HG02884 (cell line): Measurements from ENCODE around the gene LUC7L.
"Not testable (repeated sequence)": the region's sequence is repeated elsewhere in the genome, so short reads cannot be mapped to it uniquely, and the experiment has no call there.

Experiments used
- ATAC-seq: cut with Tn5 transposase; IDR thresholded peaks from one replicate; pipeline ENCODE4 v1.9.1; 2021; ENCODE audit warnings: mild to moderate bottlenecking, moderate library complexity; ENCODE audit not compliant: unreplicated experiment

The LUC7L gene

DNA sequence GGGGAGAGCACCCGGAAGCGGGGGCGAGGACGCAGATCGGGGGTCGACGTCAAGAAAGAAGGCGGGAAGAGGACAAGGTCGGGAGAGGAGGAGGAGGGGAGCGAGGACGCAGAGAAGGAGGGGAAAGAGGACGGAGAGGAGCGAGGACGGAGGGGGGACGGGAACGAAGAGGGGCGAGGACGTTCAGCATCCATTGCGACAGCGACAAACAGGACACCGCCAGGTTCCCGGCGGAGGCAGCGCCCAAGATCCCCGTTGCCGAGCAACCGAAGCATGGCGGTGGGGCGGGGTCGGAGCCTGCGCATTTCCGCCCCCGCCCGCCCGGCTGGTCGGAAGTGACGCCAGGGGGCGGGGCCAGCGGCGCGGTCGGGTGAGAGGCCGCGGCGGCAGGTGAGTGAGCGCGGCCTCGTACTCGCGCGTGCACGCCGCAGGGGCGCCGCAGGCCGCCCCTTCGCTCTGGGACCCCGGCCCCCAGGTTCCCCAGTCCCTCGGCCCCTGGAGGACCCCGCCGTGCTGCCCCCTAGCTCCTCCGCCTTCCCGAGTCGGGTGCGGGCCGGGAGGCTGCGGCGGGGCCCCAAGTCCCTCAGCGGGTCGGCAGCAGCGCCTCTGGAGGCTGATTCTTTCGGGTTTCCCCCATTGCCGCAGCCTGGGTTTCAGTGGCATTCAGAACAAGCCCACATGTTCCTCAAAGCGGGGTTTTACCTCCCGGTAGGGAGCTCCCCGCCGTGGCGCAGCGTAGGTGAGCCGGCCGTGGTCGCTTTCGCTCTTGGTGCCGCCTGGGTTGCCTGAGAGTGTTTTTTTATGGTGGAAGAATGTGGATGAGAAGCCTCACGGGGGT, 5.4 kb upstream of the LUC7L start, which contains the start of gene FAM234A:
Gene FAM234A (plus strand): TSS at position 354 of the 838 bp plus-strand sequence. CDS start 19,593 bp downstream, outside the sequence.
- ATAC-seq, result peak; percentile 73

DNA sequence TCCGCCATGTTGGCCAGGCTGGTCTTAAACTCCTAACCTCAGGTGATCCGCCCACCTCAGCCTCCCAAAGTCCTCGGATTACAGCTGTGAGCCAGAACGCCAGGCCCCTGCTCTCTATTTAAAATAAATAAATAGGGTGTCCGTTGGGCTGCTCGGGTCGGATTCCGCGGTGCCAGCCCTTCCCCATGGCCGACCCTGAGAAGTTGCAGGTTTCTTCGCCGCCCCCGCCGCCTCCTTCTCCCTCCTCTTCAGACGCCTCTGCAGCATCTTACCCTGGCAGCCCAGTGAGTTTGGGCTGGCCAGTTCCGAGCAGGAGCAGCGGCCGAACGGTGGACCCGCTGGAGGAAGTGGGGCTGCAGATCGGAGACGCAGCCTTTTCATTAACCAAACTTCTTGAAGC, 1.7 kb upstream of the LUC7L start:
- ATAC-seq, result no peak

DNA sequence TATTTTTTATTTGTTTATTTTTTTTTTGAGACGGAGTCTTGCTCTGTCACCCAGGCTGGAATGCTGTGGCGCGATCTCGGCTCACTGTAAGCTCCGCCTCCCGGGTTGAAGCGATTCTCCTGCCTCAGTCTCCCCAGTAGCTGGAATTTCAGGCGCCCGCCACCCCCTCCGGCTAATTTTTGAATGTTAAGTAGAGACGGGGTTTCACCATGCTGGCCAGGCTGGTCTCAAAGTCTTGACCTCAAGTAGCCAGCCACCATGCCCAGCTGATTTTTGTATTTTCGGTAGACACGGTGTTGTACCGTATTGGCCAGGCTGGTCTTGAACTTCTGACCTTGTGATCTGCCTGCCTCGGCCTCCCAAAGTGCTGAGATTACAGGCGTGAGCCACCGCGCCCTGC, 1.1 kb upstream of the LUC7L start:
- ATAC-seq, result not testable (repeated sequence)

- no peak for ATAC-seq
Observed at GRCh38 chr16:229731-230281, 557 bp upstream of the LUC7L start.

DNA sequence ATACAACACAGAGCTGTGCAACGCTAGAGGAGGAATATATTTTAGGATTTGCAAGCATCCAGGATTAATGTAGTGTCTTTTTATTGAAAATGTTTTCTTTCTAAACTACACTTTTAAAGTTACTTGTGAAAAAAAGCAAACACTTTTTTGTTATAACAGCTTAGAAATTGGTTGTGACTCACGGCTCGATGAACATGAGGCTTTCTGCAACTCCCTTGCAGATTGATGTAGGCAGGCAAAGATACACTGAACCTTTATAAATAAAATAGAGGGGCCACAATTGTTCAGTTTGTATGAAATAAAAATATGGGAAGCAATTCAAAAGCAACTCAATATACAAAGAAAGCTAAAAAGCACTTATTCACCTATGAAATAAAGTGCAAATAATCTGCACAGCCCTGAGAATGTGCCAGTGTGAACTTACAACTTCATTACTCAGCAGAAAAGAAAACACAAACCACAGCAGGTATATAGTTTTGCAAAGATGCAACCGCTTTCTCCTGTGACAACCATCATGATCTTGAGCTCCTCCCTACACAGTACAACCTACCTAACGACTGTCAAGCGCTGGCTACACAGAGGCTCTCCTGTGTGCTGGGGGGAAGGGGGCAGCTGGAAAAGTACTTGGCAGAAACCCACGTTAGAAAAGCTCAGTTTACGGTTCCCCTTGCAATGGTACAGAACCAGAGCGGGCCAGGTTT, 948 bp downstream of the LUC7L start:
- no peak for ATAC-seq

GRCh38 chr16:220021-220420, 9.2 kb downstream of the LUC7L start:
- no peak for ATAC-seq

DNA sequence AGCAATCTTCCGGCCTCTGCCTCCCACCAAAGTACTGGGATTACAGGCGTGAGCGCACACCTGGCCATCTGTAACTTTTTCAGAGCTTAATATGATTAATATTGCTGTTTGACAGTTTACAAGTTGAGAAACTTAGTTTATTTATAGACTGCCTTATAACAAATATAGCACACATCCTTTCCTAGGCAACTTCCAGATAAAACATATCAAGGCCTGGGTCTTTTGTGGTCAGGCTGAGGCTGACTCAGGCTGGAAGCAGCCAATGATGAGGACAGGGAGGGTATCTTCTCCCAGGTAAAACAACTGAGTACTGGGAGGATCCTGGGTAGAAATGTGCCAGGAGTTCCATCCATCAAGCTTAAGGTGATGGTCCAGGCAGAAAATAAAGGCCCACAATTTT, 16.2 kb downstream of the LUC7L start:
- ATAC-seq, result no peak

DNA sequence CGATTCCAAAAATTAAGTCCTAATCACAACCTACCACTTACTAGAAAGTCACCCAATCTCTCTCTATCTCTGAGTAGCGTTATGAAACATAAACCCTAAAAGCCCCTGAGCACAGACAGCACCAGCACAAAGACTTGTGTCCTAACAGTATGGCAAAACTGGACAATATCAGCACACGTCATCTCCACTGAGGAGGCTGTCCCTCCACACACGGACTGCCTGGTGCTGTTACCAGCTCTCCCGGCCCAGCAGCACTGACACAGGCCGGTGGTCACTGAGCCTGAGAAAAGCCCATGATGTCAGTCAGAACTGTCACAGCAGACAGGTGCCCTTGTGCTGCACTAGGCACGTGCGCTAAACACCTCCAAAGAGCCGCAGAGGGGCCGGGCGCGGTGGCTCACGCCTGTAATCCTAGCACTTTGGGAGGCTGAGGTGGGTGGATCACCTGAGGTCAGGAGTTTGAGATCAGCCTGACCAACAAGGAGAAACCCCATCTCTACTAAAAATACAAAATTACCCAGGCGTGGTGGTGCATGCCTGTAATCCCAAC, 17.5 kb downstream of the LUC7L start:
- not testable (repeated sequence) for ATAC-seq

DNA sequence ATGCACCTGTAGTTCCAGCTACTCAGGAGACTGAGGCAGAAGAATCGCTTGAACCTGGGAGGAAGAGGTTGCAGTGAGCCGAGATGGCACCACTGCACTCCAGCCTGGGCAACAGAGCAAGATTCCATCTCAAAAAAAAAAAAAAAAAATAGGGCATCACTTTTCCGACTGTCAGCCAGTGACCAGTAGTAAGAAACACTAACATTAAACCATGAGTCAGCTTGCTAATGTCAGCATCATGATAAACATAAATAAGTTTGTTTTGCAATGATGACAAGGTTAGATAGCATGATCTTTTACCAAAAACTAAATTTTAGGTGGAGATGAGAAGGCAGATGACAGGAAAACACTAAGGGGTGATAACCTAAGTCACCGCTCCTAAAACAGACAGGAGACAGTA, 19.9 kb downstream of the LUC7L start:
- ATAC-seq, result not testable (repeated sequence)

DNA sequence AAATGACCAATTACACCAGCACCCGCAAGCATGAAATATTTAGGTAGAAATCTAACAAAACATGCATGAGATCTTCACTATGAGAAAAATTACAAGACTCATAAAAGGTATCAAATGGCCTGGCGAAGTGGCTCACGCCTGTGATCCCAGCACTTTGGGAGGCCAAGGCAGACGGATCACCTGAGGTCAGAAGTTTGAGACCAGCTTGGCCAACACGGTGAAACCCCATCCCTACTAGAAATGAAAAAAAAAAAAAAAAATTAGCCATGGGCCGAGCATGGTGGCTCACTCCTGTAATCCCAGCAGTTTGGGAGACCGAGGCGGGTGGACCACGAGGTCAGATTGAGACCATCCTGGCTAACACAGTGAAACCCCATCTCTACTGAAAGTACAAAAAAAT, 25.2 kb downstream of the LUC7L start:
- ATAC-seq, result not testable (repeated sequence)

DNA sequence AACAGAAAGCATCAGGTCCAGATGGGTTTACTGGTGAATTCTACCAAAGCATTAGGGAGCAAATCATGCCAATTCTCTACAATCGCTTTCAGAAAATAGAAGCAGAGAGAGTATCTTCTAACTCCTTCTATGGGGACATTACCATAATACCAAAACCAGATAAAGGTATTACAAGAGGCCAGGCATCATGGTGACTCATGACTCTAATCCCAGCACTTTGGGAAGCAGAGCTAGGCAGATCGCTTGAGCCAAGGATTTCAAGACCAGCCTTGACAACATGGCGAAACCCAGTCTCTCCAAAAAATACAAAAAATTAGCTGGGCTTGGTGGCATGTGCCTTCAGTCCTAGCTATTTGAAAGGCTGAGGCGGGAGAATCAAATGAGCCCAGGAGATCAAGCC, 26.0 kb downstream of the LUC7L start:
- ATAC-seq, result no peak

DNA sequence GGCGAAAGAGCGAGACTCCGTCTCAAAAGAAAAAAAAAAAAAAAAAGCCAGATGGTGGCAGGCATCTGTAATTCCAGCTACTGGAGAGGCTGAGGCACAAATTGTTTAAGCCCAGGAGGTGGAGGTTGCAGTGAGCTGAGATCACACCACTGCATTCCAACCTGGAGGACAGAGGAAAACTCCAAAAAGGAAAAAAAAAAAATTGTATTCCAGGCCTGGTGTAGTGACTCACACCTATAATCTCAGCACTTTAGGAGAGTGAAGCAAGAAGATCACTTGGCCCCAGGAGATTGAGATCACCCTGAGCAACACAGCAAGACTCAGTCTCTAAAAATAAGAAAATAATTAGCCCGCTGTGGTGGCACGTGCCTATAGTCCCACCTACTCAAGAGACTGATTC, 28.9 kb downstream of the LUC7L start:
- ATAC-seq, result no peak

- no peak for ATAC-seq
Observed at GRCh38 chr16:194516-194915, 34.7 kb downstream of the LUC7L start.

- no peak for ATAC-seq
Observed at GRCh38 chr16:193441-193840, 35.8 kb downstream of the LUC7L start.

DNA sequence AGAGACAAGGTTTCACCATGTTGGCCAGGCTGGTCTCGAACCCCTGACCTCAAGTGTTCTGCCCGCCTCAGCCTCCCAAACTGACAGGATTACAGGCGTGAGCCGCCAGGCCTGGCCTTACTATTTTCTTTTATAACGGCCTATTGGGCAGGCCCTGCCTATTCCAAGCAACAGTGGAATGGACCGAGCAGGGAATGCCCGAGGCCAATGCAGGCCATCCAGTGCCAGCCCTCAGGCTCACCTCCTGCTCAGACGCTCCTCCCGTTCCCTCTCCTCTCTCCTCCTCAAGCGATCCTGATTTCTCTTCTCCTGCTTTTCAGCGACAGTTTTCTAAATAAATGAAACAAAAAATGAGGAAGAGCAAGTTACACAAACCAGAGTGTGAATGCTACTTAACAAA, 36.6 kb downstream of the LUC7L start:
- no peak for ATAC-seq

DNA sequence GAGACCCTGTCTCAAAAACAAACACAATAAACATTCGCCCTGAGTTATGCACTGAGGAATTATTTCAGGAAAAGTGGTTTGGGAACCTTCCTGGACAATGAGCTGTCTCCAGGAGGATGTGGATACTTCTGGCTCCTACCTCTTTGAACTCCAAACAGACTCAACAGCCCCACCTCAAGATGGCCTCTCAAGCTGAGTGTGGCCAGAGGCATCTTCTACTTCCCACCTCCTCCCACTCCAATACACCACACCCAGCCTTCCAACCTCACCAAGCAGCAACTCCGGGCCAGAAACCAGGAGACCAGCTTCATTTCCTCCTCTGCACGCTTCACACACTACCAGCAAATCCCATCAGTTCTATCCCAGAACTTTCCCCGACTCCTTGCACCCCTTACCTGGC, 37.4 kb downstream of the LUC7L start:
- ATAC-seq, result no peak

DNA sequence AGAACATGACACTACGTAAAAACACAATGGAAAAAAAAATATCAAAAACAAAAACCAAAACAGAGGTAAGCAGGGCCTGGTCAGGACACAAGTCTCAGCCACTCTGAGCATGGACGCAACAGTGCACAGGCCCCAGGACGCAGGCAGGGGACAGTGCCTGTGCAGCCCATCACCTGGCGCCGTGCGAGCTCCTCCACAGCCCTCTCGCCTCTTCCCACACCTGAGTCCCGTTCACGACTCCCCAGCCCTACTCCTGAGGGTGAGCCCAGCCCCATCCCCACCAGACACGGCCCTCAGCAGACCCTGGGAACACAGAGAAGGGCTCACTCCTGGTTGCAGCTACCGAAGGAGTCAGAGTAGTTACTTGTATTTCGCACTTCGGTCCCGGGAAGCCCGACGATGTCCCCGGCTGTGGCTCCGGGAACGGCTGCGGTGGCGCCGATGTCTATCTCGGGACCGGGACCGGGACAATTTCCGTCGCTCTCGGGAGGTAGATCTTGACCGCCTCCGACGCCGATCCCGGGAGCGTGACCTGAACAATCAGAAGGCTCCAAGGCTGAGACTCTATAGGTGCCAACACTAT, 39.6 kb downstream of the LUC7L start:
- no peak for ATAC-seq

DNA sequence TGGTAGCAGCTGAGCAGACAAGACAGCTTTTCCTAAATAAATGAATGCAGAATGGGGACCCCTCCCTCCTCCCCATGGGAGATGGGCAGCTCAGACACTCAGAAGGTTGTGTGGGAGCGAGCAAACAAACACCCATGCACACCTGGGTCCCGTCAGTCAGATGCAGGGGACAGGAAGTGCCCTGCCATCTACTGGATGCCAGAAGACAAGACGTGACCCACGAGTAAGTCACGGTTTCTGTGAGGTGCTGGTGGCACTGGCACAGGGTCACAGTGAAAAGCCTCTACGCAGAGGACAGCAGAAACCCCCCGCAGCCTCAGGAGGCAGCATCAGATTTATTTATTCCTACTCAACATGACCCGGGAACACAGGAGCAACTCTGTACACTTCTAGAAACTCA, 40.6 kb downstream of the LUC7L start:
- ATAC-seq, result no peak

- no peak for ATAC-seq
Observed at GRCh38 chr16:187330-187729, 41.9 kb downstream of the LUC7L start.

DNA sequence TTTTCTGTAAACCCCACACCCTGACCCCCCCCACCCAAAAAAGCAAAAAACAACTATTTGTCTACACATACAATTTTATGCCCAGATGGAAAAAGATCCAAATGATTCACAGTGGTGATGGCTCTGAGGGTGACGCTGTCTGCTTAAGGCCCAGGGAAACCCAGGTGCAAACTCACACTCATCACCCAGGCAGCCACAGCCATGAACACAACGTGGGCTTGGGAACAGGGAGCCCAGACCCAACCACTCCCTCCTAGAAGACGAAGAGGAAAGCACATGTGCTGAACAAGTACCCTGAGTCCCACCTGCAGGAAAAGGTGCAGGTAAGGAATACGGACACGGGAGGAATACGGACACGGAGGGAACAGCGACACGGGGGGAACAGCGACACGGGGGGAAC, 43.6 kb downstream of the LUC7L start:
- ATAC-seq, result no peak

GRCh38 chr16:185213-185612, 44.0 kb downstream of the LUC7L start:
- no peak for ATAC-seq
